Keratinocyte (primary cell): ENCODE data around the gene PRG3. TPM values are rescaled to one million over a fixed set of nuclear protein-coding genes. Genes with fewer than 3 reads are reported as not detected.
A peak's percentile ranks its signal among the peaks of the same experiment; 100 is the strongest.

ENCODE experiments used
- DNase-seq: peaks from one replicate; pipeline ENCODE4 v3.0.0-alpha.2; 2011; ENCODE audit warnings: low read depth, missing footprints, low spot score
- FAIRE-seq: peaks from 2 replicates; lab custom pipeline; 2011; peaks lifted over from hg19 to GRCh38; lab: Jason Lieb, UNC
- H2AFZ ChIP-seq: 2 replicates; pipeline ENCODE4 v1.6.0; 2012; ENCODE audit warnings: low read length, control low read depth, inconsistent platforms; ENCODE audit not compliant: control insufficient read depth
- H3K27ac ChIP-seq: 2 replicates; pipeline ENCODE4 v1.5.1; 2011; ENCODE audit warnings: low read length; ENCODE audit not compliant: control insufficient read depth, insufficient read depth
- H3K27me3 ChIP-seq: 3 replicates; pipeline ENCODE4 v1.6.0; 2011; ENCODE audit warnings: low read length; ENCODE audit not compliant: control insufficient read depth, insufficient read depth; ENCODE audit errors: extremely low read depth
- H3K36me3 ChIP-seq, 2 experiments: 2 replicates in 1 of 2; 3 replicates in 1 of 2; pipeline ENCODE4 v1.5.1; 2011; ENCODE audit warnings: low read length in 2 of 2, mild to moderate bottlenecking in 1 of 2; ENCODE audit not compliant: control insufficient read depth in 2 of 2, insufficient read depth in 2 of 2; ENCODE audit errors: extremely low read depth in 1 of 2
- H3K4me1 ChIP-seq: 3 replicates; pipeline ENCODE4 v1.5.1; 2011; ENCODE audit warnings: low read length; ENCODE audit not compliant: control insufficient read depth, insufficient read depth; ENCODE audit errors: extremely low read depth
- H3K4me2 ChIP-seq: 3 replicates; pipeline ENCODE4 v1.6.0; 2011; ENCODE audit warnings: low read depth, low read length; ENCODE audit not compliant: control insufficient read depth, insufficient read depth; ENCODE audit errors: extremely low read depth
- H3K4me3 ChIP-seq, 3 experiments: fragments of 200-600 bp in 1 of 3; sonication (generic) in 1 of 3; 2 replicates in 2 of 3; 3 replicates in 1 of 3; pipeline ENCODE4 v1.5.1; 2011 to 2016; ENCODE audit warnings: low read length in 3 of 3, mild to moderate bottlenecking in 3 of 3, control low read depth in 2 of 3, inconsistent platforms in 1 of 3, low read depth in 1 of 3, mixed read lengths in 1 of 3, mixed run types in 1 of 3, moderate library complexity in 1 of 3; ENCODE audit not compliant: control insufficient read depth in 2 of 3, insufficient read depth in 2 of 3; ENCODE audit errors: extremely low read depth in 1 of 3
- H3K79me2 ChIP-seq: 2 replicates; pipeline ENCODE4 v1.6.0; 2012; ENCODE audit warnings: low read length; ENCODE audit not compliant: control insufficient read depth, insufficient read depth
- H3K9ac ChIP-seq: 3 replicates; pipeline ENCODE4 v1.6.0; 2011; ENCODE audit warnings: low read length; ENCODE audit not compliant: control insufficient read depth, insufficient read depth; ENCODE audit errors: extremely low read depth
- H3K9me1 ChIP-seq: 3 replicates; pipeline ENCODE4 v1.6.0; 2011; ENCODE audit warnings: low read length; ENCODE audit not compliant: control insufficient read depth, insufficient read depth; ENCODE audit errors: extremely low read depth
- H3K9me3 ChIP-seq: 2 replicates; pipeline ENCODE4 v1.5.1; 2012; ENCODE audit warnings: low read depth, low read length; ENCODE audit not compliant: control insufficient read depth
- H4K20me1 ChIP-seq: 3 replicates; pipeline ENCODE4 v1.6.0; 2011; ENCODE audit warnings: low read length; ENCODE audit not compliant: control insufficient read depth, insufficient read depth; ENCODE audit errors: extremely low read depth
- EZH2 ChIP-seq: IDR thresholded peaks from one replicate; pipeline ENCODE4 v1.6.1; 2012; ENCODE audit warnings: inconsistent platforms, mild to moderate bottlenecking, low read length, moderate library complexity
- dilution Hi-C: fragments of 300-500 bp; cut with MboI; formaldehyde crosslinking; loops from one replicate; pipeline ENCODE4 v1.7.0; 2020; ENCODE audit warnings: low sequenced_read_pairs; ENCODE audit not compliant: extremely low pct_ligation_motif_present
- polyA plus RNA-seq, 5 experiments: library from polyadenylated mRNA; depleted of rRNA in 3 of 5; stranded (reverse) in 3 of 5; stranded (forward) in 1 of 5; unstranded in 1 of 5; fragments of >200 nt; gene quantifications; 1 replicate in 1 of 5; 2 replicates in 3 of 5; 3 replicates in 1 of 5; pipeline versions ENCODE4 v1.2.1 to v1.2.3, GENCODE V29; 2011 to 2012; ENCODE audit warnings: missing spikeins in 2 of 5, low read depth in 1 of 5, low replicate concordance in 1 of 5
- TF ChIP-seq, protein P1 (sequence below), 3 experiments: IDR thresholded peaks in 1 of 3; conservative IDR thresholded peaks in 1 of 3; optimal IDR thresholded peaks in 1 of 3; 2 replicates in 2 of 3; 3 replicates in 1 of 3; pipeline versions ENCODE3 to v1.5.1; 2011; ENCODE audit warnings: low read length in 3 of 3, mild to moderate bottlenecking in 3 of 3, moderate library complexity in 2 of 3, control low read depth in 1 of 3, inconsistent platforms in 1 of 3; ENCODE audit not compliant: insufficient read depth in 2 of 3; ENCODE audit errors: extremely low read depth in 1 of 3

Gene PRG3
- polyA plus RNA-seq, 1 donor (not counting 4 experiments of a cell fraction or from before 2014, with no cell fraction given): not detected

GRCh38 chr11:57428643-57429042, 47.7 kb upstream of the PRG3 start:
- FAIRE-seq (no peak), DNase-seq (no peak)
- no peaks in the 10 kb centered on the region for H3K9me1 ChIP-seq
- no peak overlapping the region for H3K9ac ChIP-seq
- peaks cover 44% of the 10 kb centered on the region for H3K4me1 ChIP-seq
- no peak overlapping the region for H3K4me2 ChIP-seq
- H3K27ac ChIP-seq: no peak overlapping the region
- no peak for TF ChIP-seq EZH2
- TF ChIP-seq, protein P1, sequence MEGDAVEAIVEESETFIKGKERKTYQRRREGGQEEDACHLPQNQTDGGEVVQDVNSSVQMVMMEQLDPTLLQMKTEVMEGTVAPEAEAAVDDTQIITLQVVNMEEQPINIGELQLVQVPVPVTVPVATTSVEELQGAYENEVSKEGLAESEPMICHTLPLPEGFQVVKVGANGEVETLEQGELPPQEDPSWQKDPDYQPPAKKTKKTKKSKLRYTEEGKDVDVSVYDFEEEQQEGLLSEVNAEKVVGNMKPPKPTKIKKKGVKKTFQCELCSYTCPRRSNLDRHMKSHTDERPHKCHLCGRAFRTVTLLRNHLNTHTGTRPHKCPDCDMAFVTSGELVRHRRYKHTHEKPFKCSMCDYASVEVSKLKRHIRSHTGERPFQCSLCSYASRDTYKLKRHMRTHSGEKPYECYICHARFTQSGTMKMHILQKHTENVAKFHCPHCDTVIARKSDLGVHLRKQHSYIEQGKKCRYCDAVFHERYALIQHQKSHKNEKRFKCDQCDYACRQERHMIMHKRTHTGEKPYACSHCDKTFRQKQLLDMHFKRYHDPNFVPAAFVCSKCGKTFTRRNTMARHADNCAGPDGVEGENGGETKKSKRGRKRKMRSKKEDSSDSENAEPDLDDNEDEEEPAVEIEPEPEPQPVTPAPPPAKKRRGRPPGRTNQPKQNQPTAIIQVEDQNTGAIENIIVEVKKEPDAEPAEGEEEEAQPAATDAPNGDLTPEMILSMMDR (optimal IDR thresholded peaks at IDR 0.05 in 1 of 3, IDR thresholded peaks at IDR 0.05 in 1 of 3, conservative IDR thresholded peaks at IDR 0.05 in 1 of 3; ENCODE audit: extremely low read depth in 1 of 3, insufficient read depth in 2 of 3, low read length in 3 of 3): no peak
- no peak overlapping the region for H2AFZ ChIP-seq
- H4K20me1 ChIP-seq: no peaks in the 10 kb centered on the region
- peaks cover 15% of the 10 kb centered on the region for H3K79me2 ChIP-seq
- H3K36me3 ChIP-seq: peaks cover 0 to 8% of the 10 kb centered on the region in 2 experiments
- H3K27me3 ChIP-seq: no peaks in the 10 kb centered on the region
- no peaks in the 10 kb centered on the region for H3K9me3 ChIP-seq
- dilution Hi-C loops: no loop called here
- no peak overlapping the region for H3K4me3 ChIP-seq

DNA sequence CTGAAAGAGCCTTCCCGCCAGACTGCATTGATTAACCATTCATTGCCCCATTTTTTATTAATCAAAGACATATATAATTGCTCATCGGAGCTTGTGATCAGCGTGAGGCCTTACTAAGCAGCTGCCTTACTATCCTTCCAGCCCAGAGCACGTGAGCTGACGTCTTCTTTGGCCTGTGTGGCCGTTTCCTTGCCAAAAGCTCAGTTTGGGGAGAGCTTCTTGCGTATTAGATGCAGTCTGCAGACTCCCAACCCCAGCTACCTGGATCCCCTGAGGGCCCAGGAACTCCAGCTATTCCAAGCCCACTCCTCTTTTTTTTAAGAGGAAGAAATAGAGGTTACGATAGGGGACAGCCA, 46.8 kb upstream of the PRG3 start:
- Histone ChIP-seq H4K20me1 (no peaks in the 10 kb centered on the region), H3K9ac (peak overlapping the region; percentile 91), H3K4me3 (no peak overlapping the region), H3K9me3 (no peaks in the 10 kb centered on the region), H2AFZ (peak overlapping the region; percentile 22), H3K27me3 (no peaks in the 10 kb centered on the region), H3K9me1 (no peaks in the 10 kb centered on the region), H3K27ac (peak overlapping the region; percentile 98), H3K36me3 (peaks cover 0 to 12% of the 10 kb centered on the region in 2 experiments), H3K79me2 (peaks cover 18% of the 10 kb centered on the region), H3K4me1 (peaks cover 42% of the 10 kb centered on the region), H3K4me2 (peak overlapping the region; percentile 75)
- FAIRE-seq (no peak), DNase-seq (no peak)
- dilution Hi-C loops: no loop called here
- TF ChIP-seq, protein P1 (optimal IDR thresholded peaks at IDR 0.05 in 1 of 3, IDR thresholded peaks at IDR 0.05 in 1 of 3, conservative IDR thresholded peaks at IDR 0.05 in 1 of 3; ENCODE audit: extremely low read depth in 1 of 3, insufficient read depth in 2 of 3, low read length in 3 of 3): no peak
- TF ChIP-seq EZH2: no peak
